HG02571 (cell line): Measurements from ENCODE around the gene SLC9C1.
"Not testable (repeated sequence)": the region's sequence is repeated elsewhere in the genome, so short reads cannot be mapped to it uniquely, and the experiment has no call there.

Experiments used
- ATAC-seq: cut with Tn5 transposase; IDR thresholded peaks from one replicate; pipeline ENCODE4 v1.9.1; 2021; ENCODE audit warnings: mild to moderate bottlenecking, moderate library complexity; ENCODE audit not compliant: unreplicated experiment

Gene SLC9C1

DNA sequence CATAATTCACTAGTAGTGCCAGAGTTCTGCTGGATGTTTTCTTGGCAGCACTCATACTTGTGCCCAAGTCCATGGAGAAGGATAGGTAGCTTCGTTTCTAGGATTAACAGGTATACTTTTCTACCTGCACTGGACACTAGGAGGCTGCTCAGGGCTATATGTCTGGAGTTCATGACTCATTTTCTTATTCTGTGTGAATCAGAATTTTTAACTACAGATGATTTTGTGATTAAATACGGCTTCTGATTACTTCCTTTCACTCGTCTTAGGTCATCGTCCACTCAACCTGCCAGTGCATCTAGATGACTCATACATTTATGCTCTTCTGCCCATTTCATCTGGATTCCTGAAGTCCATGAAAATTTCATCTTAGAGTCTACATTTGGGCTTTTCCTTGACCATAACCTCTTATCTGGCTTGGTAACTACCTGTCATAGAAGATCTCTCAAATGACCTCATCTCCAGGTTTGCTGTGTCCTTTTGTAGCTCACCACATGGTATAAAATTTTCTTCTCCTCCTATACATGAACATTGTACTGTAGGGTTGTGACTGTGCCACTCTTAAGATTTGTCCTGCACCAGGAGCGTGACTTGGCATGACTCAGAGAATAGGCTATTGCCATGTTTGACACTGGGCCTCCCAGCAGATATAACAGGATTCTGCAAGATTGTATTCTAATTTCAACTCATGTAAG, 94.2 kb downstream of the SLC9C1 start:
- ATAC-seq = no peak

GRCh38 chr3:112197131-112197530, 96.9 kb downstream of the SLC9C1 start:
- no peak for ATAC-seq

- ATAC-seq = no peak
These were observed 106.7 kb downstream of the SLC9C1 start for GRCh38 chr3:112187300-112187699.

GRCh38 chr3:112185423-112186035, 108.5 kb downstream of the SLC9C1 start:
- ATAC-seq = not testable (repeated sequence)

DNA sequence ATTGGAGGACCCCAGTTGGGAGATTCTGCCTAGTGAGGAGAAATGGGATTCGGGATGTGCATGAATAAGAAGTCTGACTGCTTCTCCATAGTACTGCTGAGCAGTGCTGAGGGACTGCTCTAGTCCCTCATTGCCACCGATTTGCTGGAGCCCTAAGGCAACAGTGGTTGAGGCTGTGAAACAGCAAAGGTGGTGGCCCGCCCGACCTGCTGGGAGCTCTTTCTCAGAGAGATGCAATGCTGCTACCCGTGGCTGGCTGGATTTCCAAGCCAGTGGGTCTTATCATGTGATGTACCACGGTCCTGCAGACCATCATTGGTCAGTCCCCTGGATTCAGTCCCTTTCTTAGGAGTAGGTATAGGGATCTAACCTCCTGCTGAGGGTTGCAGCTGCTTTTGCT, 118.4 kb downstream of the SLC9C1 start:
- ATAC-seq = no peak

DNA sequence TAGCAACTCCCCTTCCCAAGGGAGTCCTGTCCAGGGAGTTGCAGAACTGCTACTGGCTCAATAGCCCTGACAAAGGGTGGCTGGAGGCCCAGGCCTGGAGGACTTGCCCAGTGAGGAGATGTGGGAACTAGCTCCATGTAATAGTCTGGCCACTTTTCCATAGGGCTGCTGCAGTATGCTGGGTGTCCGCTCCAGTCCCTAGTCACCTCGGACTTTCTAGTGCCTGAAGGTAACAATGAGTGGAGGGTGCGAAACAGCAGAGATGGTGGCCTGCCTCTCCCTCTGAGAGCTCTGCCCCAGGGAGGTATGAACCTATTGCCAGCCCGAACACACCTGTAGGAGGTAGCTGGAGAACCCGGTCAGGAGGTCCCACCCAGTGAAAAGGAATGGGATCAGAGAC, 119.0 kb downstream of the SLC9C1 start:
- no peak for ATAC-seq

GRCh38 chr3:112171144-112171543, 122.9 kb downstream of the SLC9C1 start:
- ATAC-seq = no peak

- ATAC-seq = no peak
These were observed 124.0 kb downstream of the SLC9C1 start for GRCh38 chr3:112170046-112170445.

DNA sequence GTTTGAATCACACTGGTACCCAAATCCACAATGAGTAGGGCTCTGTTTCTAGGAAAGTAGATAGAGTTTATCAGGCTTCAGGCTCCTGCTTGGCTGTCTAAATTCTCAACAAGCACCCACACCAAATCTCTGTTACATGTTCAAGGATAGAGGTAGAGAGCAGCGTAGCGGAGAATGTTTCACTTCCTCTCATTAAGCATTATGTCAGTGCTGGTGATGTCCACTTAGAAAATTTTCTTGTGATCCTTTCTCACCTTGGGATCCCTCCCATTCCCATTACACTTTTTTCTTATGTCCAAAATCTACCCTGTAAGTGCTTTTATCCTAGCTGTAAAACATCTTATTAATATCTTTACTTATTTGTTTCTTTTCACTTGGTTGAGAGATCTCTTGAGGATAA, 126.3 kb downstream of the SLC9C1 start:
- no peak for ATAC-seq

- ATAC-seq = no peak
These were observed 144.9 kb downstream of the SLC9C1 start for GRCh38 chr3:112149136-112149535.

- no peak for ATAC-seq
These were observed 150.3 kb downstream of the SLC9C1 start for GRCh38 chr3:112143689-112144088.

- ATAC-seq = no peak
These were observed 150.8 kb downstream of the SLC9C1 start for GRCh38 chr3:112143251-112143650.

- ATAC-seq = no peak
These were observed 152.7 kb downstream of the SLC9C1 start for GRCh38 chr3:112141293-112141692.

DNA sequence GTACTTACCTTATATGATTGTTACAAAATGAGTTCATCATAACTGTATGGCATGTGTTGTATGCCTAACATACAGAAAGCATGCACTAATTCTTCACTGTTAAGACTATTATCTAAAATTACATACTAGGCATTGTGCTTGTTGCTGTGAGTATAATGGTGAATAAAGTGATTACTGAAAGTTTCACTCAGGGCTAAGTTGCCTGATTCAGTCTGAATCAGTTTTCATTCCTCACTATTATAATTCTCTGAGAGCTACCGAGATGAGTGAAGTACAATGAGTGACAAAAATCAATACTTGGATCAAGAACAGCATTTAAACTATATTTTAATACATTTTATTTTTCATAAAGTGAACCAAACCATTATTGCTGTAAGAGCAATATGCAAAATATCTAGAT, 153.4 kb downstream of the SLC9C1 start:
- no peak for ATAC-seq

GRCh38 chr3:112138219-112138969, 155.6 kb downstream of the SLC9C1 start:
- no peak for ATAC-seq

DNA sequence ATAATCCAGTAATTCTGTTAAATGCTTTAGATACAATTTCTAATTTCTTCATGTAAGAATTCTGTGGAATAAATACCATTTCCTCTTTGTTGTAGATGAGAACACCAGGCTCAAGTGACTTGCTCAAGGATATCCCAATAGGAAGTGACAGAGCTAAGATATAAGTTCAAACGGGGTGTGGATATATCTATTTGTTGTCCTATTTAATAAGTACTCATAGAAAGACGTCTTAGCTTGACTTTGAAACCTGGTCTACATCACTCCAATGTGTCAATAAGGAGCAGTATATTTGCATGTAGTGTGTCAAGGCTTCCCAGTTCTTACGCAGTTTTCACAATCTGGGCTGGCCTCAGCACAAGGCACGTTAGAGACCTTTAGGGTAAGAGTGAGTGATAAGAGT, 156.2 kb downstream of the SLC9C1 start:
- ATAC-seq = no peak

- ATAC-seq = no peak
These were observed 156.9 kb downstream of the SLC9C1 start for GRCh38 chr3:112136959-112137693.

DNA sequence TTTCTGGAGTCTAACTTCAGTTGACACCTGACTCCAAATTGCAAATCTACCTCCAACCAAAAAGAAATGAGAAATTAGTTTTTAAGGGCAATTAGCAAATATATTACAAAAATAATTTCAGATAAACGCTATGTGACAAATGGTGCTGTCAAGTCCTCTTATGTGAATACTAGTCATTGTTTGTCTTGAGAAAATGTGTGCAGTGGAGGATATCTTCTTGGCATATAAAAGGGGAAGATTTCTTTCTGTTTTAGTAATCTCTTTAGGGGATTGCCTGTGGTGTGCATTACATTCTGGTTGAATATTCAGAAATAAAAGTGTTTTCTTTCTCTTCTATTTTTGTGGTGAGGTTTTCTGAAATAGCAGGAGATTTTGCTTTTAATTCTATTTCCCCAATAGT, 158.0 kb downstream of the SLC9C1 start:
- no peak for ATAC-seq

GRCh38 chr3:112134335-112135124, 159.5 kb downstream of the SLC9C1 start:
- ATAC-seq = no peak

- ATAC-seq = no peak
These were observed 160.2 kb downstream of the SLC9C1 start for GRCh38 chr3:112133626-112134334.
